Fibroblast of lung (primary cell): ENCODE results near the gene TTLL9. TPM values are rescaled to one million over a fixed set of nuclear protein-coding genes. Genes with fewer than 3 reads are reported as not detected.

Experiments used
- DNase-seq, 2 donors: peaks; one replicate each; pipeline versions ENCODE4 v3.0.0 to v3.0.0-alpha.2; 2010; ENCODE audit warnings: low read depth in 2 of 2
- H2AFZ ChIP-seq: 2 replicates; pipeline ENCODE4 v1.5.1; 2012; ENCODE audit warnings: low read length, control low read depth, inconsistent platforms
- H3K27ac ChIP-seq: 2 replicates; pipeline ENCODE4 v1.5.1; 2011; ENCODE audit warnings: low read length, control low read depth; ENCODE audit not compliant: insufficient read depth
- H3K27me3 ChIP-seq: 2 replicates; pipeline ENCODE4 v1.5.1; 2011; ENCODE audit warnings: mild to moderate bottlenecking, low read length; ENCODE audit not compliant: control insufficient read depth, insufficient read depth
- H3K36me3 ChIP-seq: 2 replicates; pipeline ENCODE4 v1.5.1; 2011; ENCODE audit warnings: low read length; ENCODE audit not compliant: control insufficient read depth, insufficient read depth
- H3K4me1 ChIP-seq: 2 replicates; pipeline ENCODE4 v1.5.1; 2011; ENCODE audit warnings: low read length; ENCODE audit not compliant: control insufficient read depth, insufficient read depth; ENCODE audit errors: extremely low read depth
- H3K4me2 ChIP-seq: 2 replicates; pipeline ENCODE4 v1.5.1; 2011; ENCODE audit warnings: low read length, control low read depth; ENCODE audit not compliant: insufficient read depth; ENCODE audit errors: extremely low read depth
- H3K4me3 ChIP-seq, 4 experiments: fragments of 200-600 bp in 1 of 4; sonication (generic) in 1 of 4; replicated peaks in 1 of 4; 2 replicates each; pipeline ENCODE4 v1.5.1; 2011 to 2016; ENCODE audit warnings: low read length in 4 of 4, low read depth in 3 of 4, mild to moderate bottlenecking in 3 of 4, control low read depth in 2 of 4, inconsistent platforms in 1 of 4, mixed read lengths in 1 of 4; ENCODE audit not compliant: insufficient read depth in 1 of 4; ENCODE audit errors: control extremely low read depth in 1 of 4
- H3K79me2 ChIP-seq: 2 replicates; pipeline ENCODE4 v1.5.1; 2012; ENCODE audit warnings: mild to moderate bottlenecking, low read length, inconsistent platforms; ENCODE audit not compliant: control insufficient read depth, insufficient read depth
- H3K9ac ChIP-seq: 2 replicates; pipeline ENCODE4 v1.5.1; 2011; ENCODE audit warnings: mild to moderate bottlenecking, low read length, control low read depth; ENCODE audit not compliant: insufficient read depth
- H3K9me3 ChIP-seq: 2 replicates; pipeline ENCODE4 v1.5.1; 2012; ENCODE audit warnings: low read depth, low read length; ENCODE audit not compliant: control insufficient read depth, insufficient read depth
- H4K20me1 ChIP-seq: 2 replicates; pipeline ENCODE4 v1.5.1; 2011; ENCODE audit warnings: low read length; ENCODE audit not compliant: control insufficient read depth, insufficient read depth; ENCODE audit errors: extremely low read depth
- CTCF ChIP-seq, 2 donors: IDR thresholded peaks in 1 of 2; conservative IDR thresholded peaks in 1 of 2; 1 replicate in 1 of 2; 2 replicates in 1 of 2; pipeline ENCODE4 v1.5.1; 2011 to 2012; ENCODE audit warnings: low read length in 2 of 2, control low read depth in 1 of 2, inconsistent platforms in 1 of 2, low read depth in 1 of 2, mild to moderate bottlenecking in 1 of 2
- EZH2 ChIP-seq: IDR thresholded peaks from 2 replicates; pipeline ENCODE4 v1.5.1; 2012; ENCODE audit warnings: low read length, control low read depth, mild to moderate bottlenecking; ENCODE audit errors: missing control alignments
- polyA plus RNA-seq, 2 donors: library from polyadenylated mRNA; depleted of rRNA in 1 of 2; stranded (reverse) in 1 of 2; unstranded in 1 of 2; fragments of >200 nt; gene quantifications; 2 replicates each; pipeline ENCODE4 v1.2.1, GENCODE V29; 2011 to 2012; ENCODE audit warnings: missing spikeins in 1 of 2
- total RNA-seq: library from RNA; depleted of rRNA; stranded (reverse); fragments of >200 nt; gene quantifications from 2 replicates; pipeline ENCODE4 v1.2.1, GENCODE V29; 2014

Gene TTLL9
- total and polyA plus RNA-seq, 2 donors (not counting 1 experiment from before 2014, with no cell fraction given), result 0.05 TPM; not detected in 1

- no peak for DNase-seq
- Histone ChIP-seq H3K4me2 (no peak overlapping the region), H3K4me1 (no peaks in the 10 kb centered on the region), H3K27me3 (no peaks in the 10 kb centered on the region), H2AFZ (no peak overlapping the region), H3K4me3 (no peak overlapping the region), H3K27ac (no peak overlapping the region), H3K9me3 (no peaks in the 10 kb centered on the region), H3K9ac (no peak overlapping the region), H3K36me3 (no peaks in the 10 kb centered on the region), H3K79me2 (no peaks in the 10 kb centered on the region), H4K20me1 (no peaks in the 10 kb centered on the region)
- no peak for TF ChIP-seq CTCF (conservative IDR thresholded peaks at IDR 0.05 in 1 of 2, IDR thresholded peaks at IDR 0.05 in 1 of 2; ENCODE audit: low read depth in 1 of 2, low read length in 2 of 2)
- no peak for TF ChIP-seq EZH2
These were observed 11.5 kb downstream of the TTLL9 start for GRCh38 chr20:31881945-31882344.

GRCh38 chr20:31883829-31884228, 13.4 kb downstream of the TTLL9 start:
- no peaks in the 10 kb centered on the region for H3K36me3 ChIP-seq

GRCh38 chr20:31890646-31891045, 20.2 kb downstream of the TTLL9 start:
- H3K79me2 ChIP-seq, result no peaks in the 10 kb centered on the region
- no peaks in the 10 kb centered on the region for H3K36me3 ChIP-seq
- no peaks in the 10 kb centered on the region for H4K20me1 ChIP-seq
- H3K4me3 ChIP-seq, result no peak overlapping the region
- H3K9me3 ChIP-seq, result no peaks in the 10 kb centered on the region
- no peak overlapping the region for H2AFZ ChIP-seq
- H3K27me3 ChIP-seq, result no peaks in the 10 kb centered on the region
- no peak overlapping the region for H3K4me2 ChIP-seq
- TF ChIP-seq CTCF (conservative IDR thresholded peaks at IDR 0.05 in 1 of 2, IDR thresholded peaks at IDR 0.05 in 1 of 2; ENCODE audit: low read depth in 1 of 2, low read length in 2 of 2) (no peak), EZH2 (no peak)
- DNase-seq, result no peak
- H3K4me1 ChIP-seq, result no peaks in the 10 kb centered on the region
- no peak overlapping the region for H3K9ac ChIP-seq
- no peak overlapping the region for H3K27ac ChIP-seq

More at GRCh38 chr20:31883829-31884228, 13.4 kb downstream of the TTLL9 start:
- TF ChIP-seq EZH2 (no peak), CTCF (conservative IDR thresholded peaks at IDR 0.05 in 1 of 2, IDR thresholded peaks at IDR 0.05 in 1 of 2; ENCODE audit: low read depth in 1 of 2, low read length in 2 of 2) (no peak)
- Histone ChIP-seq H3K4me2 (no peak overlapping the region), H3K9me3 (no peaks in the 10 kb centered on the region), H4K20me1 (no peaks in the 10 kb centered on the region), H3K4me1 (no peaks in the 10 kb centered on the region), H3K4me3 (no peak overlapping the region), H3K27ac (no peak overlapping the region), H3K79me2 (no peaks in the 10 kb centered on the region), H3K9ac (no peak overlapping the region), H2AFZ (no peak overlapping the region), H3K27me3 (no peaks in the 10 kb centered on the region)
- DNase-seq, result no peak
